ENCODE results near the gene DENND2A.

The DENND2A gene

GRCh38 chr7:140611641-140612040 lies 29.0 kb downstream of the DENND2A start:
- no peak for DNase-seq

- no peak for DNase-seq
Measured at GRCh38 chr7:140610204-140611165, 30.1 kb downstream of the DENND2A start.

- no peak for DNase-seq
Measured at GRCh38 chr7:140609646-140610045, 31.0 kb downstream of the DENND2A start.

GRCh38 chr7:140607441-140607989 lies 33.1 kb downstream of the DENND2A start:
- no peak for DNase-seq

- no peak for DNase-seq
Measured at GRCh38 chr7:140605337-140605736, 35.3 kb downstream of the DENND2A start.

GRCh38 chr7:140604760-140605159 lies 35.9 kb downstream of the DENND2A start:
- DNase-seq, result no peak

- no peak for DNase-seq
Measured at GRCh38 chr7:140604076-140604475, 36.5 kb downstream of the DENND2A start.

DNA sequence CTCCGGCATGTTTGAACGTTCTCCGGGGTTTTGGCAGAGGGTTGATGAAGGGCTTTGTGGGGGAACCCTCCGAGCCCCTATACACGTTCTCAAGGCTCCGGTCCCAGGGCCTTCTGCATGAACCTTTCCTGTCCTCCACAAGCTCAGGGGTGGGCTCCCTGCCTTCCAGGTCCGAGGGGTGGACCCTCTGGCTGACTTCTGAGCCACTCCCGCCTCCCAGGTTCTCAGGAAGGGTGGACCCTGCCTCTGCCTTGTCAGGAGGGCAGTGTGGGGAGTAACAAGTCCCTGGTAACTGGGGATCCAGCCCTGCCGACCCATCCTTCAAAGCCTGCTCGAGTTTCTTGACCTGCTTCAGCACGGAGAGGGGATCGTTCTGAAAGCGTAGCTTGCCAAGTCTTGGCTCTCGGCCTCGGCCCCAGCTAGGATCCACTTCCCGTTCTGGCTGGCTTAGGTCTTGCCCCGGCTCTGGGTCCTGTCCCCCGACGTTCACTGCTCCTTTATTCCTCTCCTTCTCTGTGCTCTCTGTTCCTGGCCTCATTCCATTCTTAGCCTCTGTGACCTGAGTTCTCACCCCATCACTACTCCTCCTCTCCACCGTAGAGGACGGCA lies 38.9 kb downstream of the DENND2A start:
- DNase-seq, result no peak

GRCh38 chr7:140600341-140600740 lies 40.3 kb downstream of the DENND2A start:
- no peak for DNase-seq

GRCh38 chr7:140597428-140597949 lies 43.1 kb downstream of the DENND2A start:
- no peak for DNase-seq

- DNase-seq, result no peak
Measured at GRCh38 chr7:140596519-140597427, 43.8 kb downstream of the DENND2A start.

DNA sequence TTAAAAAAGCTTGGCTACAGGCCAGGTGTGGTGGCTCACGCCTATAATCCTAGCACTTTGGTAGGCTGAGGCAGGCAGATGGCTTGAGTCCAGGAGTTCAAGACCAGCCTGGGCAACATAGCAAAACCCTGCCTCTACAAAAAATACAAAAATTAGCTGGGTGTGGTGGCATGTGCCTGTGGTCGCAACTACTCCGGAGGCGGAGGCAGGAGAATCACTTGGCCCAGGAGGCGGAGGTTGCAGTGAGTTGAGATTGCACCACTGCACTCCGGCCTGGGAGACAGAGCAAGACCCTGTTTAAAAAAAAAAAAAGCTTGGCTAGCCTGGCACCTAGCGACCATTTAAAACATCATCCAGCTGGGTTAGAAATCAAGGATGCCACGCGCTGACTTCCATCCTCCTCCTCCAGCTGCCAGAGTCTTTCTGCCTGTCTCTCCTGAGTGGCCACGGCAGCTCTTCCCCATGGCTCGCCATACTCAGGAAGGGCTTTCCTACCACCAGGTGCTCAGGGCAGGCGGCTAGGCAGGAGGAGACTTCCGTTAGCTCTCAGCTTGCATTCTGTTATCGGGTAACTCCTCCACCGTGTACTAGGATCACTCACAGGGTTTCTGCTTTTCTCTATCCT lies 45.0 kb downstream of the DENND2A start:
- no peak for DNase-seq

- no peak for DNase-seq
Measured at GRCh38 chr7:140594131-140594691, 46.4 kb downstream of the DENND2A start.

- DNase-seq, result no peak
Measured at GRCh38 chr7:140593672-140593982, 47.0 kb downstream of the DENND2A start.

DNA sequence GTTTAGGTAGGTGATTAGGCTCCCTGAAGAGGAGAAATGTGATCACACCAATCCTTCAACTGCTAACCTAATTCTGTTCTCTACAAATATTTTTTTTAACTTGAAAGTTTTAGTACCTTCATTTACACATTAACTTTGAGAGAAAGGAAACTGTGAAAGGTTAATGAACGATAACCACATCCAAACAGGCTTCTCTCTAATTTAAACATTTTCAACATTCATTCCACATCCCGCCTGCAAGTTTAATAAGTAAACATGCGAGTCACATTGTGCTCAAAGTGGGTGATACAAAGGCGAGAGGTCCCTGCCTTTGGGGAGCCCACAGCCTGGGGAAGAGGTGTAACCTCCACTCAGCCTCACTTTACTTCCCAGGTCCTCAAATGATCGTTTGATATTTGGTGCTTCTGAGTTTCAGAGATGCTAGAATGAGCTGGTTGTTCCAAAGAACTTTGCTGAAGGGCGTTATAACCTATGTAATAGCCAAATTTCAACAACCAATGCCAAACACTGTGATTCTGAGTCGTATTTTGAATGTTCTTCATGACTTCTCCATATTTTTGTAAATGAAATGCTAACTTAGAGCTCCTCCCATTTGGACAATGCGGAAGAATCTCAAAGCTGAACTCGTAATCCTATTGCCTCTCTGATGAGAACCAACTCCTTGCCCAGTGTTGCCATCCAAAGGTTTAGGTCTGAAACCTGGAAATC lies 47.5 kb downstream of the DENND2A start:
- no peak for DNase-seq

DNA sequence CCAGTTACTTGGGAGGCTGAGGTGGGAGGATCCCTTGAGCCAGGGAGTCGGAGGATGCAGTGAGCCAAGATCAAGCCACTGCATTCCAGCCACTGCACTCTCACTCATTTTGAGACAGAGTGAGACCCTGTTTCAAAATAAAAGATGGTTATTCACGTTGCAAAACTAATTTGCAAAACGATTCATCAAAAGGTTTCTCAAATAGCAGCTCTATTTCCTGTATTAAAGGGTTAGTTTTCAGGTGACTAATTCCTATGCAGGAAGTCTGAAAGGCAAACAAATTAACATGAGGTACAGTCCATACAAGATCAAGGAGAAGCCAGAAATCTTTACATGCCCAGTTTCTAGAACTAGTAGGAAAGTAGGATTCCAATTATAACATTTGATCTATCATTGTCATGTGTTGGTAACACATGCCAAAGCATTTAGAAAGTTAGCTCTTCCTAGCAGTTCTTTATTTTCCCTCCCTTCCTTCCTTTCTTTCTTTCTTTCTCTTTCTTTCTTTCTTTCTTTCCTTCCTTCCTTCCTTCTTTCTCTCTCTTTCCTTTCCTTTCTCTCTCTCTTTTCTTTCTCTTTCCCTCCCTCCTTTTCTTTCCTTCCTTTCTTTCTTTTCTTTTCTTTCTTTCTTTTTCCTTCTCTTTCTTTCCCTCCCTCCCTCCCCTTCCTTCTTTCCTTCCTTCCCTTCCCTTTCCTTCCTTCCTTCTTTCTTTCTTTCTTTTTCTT lies 49.3 kb downstream of the DENND2A start:
- DNase-seq, result no peak

DNA sequence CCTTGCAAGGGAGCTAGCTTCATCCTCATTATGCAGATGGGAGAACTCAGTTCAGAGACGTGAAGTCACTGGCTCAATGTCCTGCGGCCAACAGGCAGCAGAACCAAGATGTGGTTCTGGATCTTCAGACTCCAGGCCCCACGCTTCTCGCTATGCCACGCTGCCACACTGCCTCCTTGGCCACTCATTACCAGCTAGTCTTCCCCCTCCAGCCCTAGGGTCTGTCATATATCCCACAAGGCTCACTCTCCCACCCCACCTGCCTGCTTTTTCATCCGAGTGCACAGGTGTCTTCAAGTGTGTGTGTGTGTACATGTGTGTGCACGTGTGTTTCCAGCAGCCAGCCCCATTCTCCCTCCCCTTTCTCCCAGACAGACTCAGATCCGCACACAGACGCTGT lies 53.4 kb downstream of the DENND2A start:
- no peak for DNase-seq

DNA sequence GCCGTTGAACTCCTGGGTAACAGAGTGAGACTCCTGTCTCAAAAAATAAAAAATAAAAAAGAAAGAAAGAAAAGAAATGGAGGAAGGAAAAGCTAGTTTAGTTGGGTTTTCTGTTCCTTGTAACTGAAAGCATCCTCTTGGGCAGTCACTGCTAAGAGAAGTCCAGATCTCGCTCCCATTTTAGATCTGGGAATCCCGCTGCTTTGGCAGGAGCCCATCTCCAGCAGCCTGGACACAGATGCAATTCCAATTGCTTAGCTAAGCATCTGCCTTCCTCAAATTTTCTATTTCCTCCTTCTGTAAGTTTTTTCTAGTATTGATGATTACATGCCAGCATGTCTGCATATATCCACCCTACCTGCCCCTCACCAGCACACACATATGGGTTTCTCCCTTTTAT lies 54.1 kb downstream of the DENND2A start:
- DNase-seq, result no peak

GRCh38 chr7:140585333-140585732 lies 55.3 kb downstream of the DENND2A start:
- no peak for DNase-seq

DNA sequence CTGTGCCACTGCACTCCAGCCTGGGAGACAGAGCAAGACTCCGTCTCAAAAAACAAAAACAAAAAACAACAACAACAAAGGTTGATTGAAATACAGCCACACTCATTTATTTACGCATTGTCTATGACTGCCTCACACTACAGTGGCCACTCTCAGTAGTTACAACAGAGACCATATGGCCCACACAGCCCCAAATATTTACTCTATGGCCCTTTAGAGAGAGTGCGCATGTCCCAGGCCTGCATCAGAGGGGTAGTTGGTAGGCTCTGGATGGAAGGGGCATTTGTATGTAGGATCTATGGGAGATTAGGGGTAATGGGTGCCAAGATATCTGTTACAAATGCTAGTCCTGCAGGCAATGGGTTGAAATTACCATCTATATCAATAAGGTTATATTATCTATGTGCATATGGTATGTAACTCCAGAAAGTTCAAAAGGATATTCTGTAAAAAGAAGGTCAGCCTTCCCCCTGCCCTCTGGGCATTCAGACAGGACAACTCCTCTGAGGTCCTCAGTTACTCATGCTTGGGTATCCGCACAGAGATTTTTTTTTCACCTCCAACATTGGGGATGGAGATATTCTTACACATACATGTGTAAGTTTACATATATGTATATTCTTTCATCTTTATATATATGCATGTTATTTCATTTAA lies 56.3 kb downstream of the DENND2A start:
- DNase-seq, result no peak

Measured in hematopoietic multipotent progenitor cell treated with erythropoietin and hydrocortisone succinate and interleukin-3 and kit ligand, for 6 days (in vitro differentiated cells).